Activated CD8-positive, alpha-beta T cell treated with anti-CD3 and anti-CD28 coated beads, Interleukin-2, amount 10 ng/mL, durations not matched to agents 7 days and 5 days (primary cell): Measurements from ENCODE around the gene USP36. TPM values are rescaled to one million over a fixed set of nuclear protein-coding genes. Genes with fewer than 3 reads are reported as not detected.

ENCODE experiments used
- ATAC-seq: fragments of 150-1000 bp; cut with Tn5 transposase; one replicate; pipeline ENCODE4 v1.10.0; 2021; ENCODE audit warnings: moderate library complexity
- CTCF ChIA-PET: fragments of 350-600 bp; sonication (Branson Sonifier 250); formaldehyde crosslinking; loops from one replicate; lab custom pipeline; 2021; ENCODE audit warnings: antibody characterized with exemption; lab: Charles Lee
- POLR2A ChIA-PET: fragments of 350-600 bp; sonication (Branson Sonifier 250); formaldehyde crosslinking; loops from one replicate; lab custom pipeline; 2021; ENCODE audit warnings: antibody characterized with exemption; lab: Charles Lee
- DNase-seq: peaks from one replicate; pipeline ENCODE4 v3.0.0-alpha.2; 2020
- H3K27ac Mint-ChIP-seq: one replicate; pipeline ENCODE4 v1.8.0; 2021; ENCODE audit warnings: mild to moderate bottlenecking, mixed read lengths
- H3K27me3 Mint-ChIP-seq: one replicate; pipeline ENCODE4 v1.8.0; 2021; ENCODE audit warnings: low read depth, mixed read lengths
- H3K36me3 Mint-ChIP-seq: one replicate; pipeline ENCODE4 v1.8.0; 2021; ENCODE audit warnings: low read depth, mixed read lengths
- H3K4me1 Mint-ChIP-seq: one replicate; pipeline ENCODE4 v1.8.0; 2021; ENCODE audit warnings: low read depth, mixed read lengths
- H3K4me3 Mint-ChIP-seq: one replicate; pipeline ENCODE4 v1.8.0; 2021; ENCODE audit warnings: mild to moderate bottlenecking, mixed read lengths
- H3K9me3 Mint-ChIP-seq: one replicate; pipeline ENCODE4 v1.8.0; 2022; ENCODE audit warnings: mixed read lengths; ENCODE audit not compliant: insufficient read depth
- total RNA-seq, 2 experiments: library from RNA; stranded (reverse); gene quantifications; one replicate each; pipeline ENCODE4 v1.2.3, GENCODE V29; 2021

USP36 gene
- total RNA-seq, 2 experiments from 2014 or later: 67.5 TPM

- no peak for DNase-seq
- peaks cover 78% of the 10 kb centered on the region for H3K36me3 Mint-ChIP-seq
- peaks cover 4% of the 10 kb centered on the region for H3K4me1 Mint-ChIP-seq
- ChIA-PET CTCF (interaction anchor here (0.7 kb wide), 1 partner anchor 33 kb away, joined by 3 read pairs; no protein-coding TSS in a partner anchor), POLR2A (interaction anchor here (1.0 kb wide), 1 partner anchor 52 kb away, joined by 3 read pairs; no protein-coding TSS in a partner anchor)
- H3K27ac Mint-ChIP-seq: no peak overlapping the region
- no peak overlapping the region for H3K4me3 Mint-ChIP-seq
- ATAC-seq: no peak
- H3K27me3 Mint-ChIP-seq: no peaks in the 10 kb centered on the region
- no peaks in the 10 kb centered on the region for H3K9me3 Mint-ChIP-seq
Measured at GRCh38 chr17:78832541-78832810, 8.1 kb downstream of the USP36 start.

- Mint-ChIP-seq H3K27ac (no peak overlapping the region), H3K9me3 (no peaks in the 10 kb centered on the region), H3K4me1 (no peaks in the 10 kb centered on the region), H3K27me3 (no peaks in the 10 kb centered on the region), H3K4me3 (no peak overlapping the region), H3K36me3 (peaks cover 77% of the 10 kb centered on the region)
- ChIA-PET CTCF (interaction anchor here (0.7 kb wide), 1 partner anchor 34 kb away, joined by 3 read pairs; no protein-coding TSS in a partner anchor), POLR2A (interaction anchor here (0.7 to 1.0 kb wide), 2 partner anchors 51 to 1667 kb away, joined by 3 to 6 read pairs; no protein-coding TSS in a partner anchor)
- DNase-seq (no peak), ATAC-seq (peak; percentile 25)
Measured at GRCh38 chr17:78831688-78832540, 8.7 kb downstream of the USP36 start.

- POLR2A ChIA-PET: no interaction called here
Measured at GRCh38 chr17:78829477-78829876, 11.1 kb downstream of the USP36 start.

GRCh38 chr17:78828470-78829185 lies 12.0 kb downstream of the USP36 start:
- ATAC-seq (no peak), DNase-seq (no peak)
- Mint-ChIP-seq H3K4me3 (no peak overlapping the region), H3K4me1 (peaks cover 8% of the 10 kb centered on the region), H3K27me3 (no peaks in the 10 kb centered on the region), H3K27ac (peak overlapping the region; percentile 10), H3K9me3 (no peaks in the 10 kb centered on the region), H3K36me3 (peaks cover 75% of the 10 kb centered on the region)
- POLR2A ChIA-PET: interaction anchor here (0.9 kb wide), 1 partner anchor 10 kb away, joined by 3 read pairs; no protein-coding TSS in a partner anchor
- CTCF ChIA-PET: interaction anchor here (1.6 kb wide), 1 partner anchor 9 kb away, joined by 10 read pairs; no protein-coding TSS in a partner anchor

More at GRCh38 chr17:78829477-78829876, 11.1 kb downstream of the USP36 start:
- Mint-ChIP-seq H3K36me3 (peaks cover 74% of the 10 kb centered on the region), H3K4me3 (no peak overlapping the region), H3K27ac (no peak overlapping the region), H3K9me3 (no peaks in the 10 kb centered on the region), H3K4me1 (peaks cover 5% of the 10 kb centered on the region), H3K27me3 (no peaks in the 10 kb centered on the region)
- no peak for ATAC-seq
- CTCF ChIA-PET: no interaction called here
- DNase-seq: no peak

GRCh38 chr17:78826836-78827509 lies 13.6 kb downstream of the USP36 start:
- peak overlapping the region; percentile 16 for H3K27ac Mint-ChIP-seq
- POLR2A ChIA-PET: interaction anchor here (1.4 kb wide), 1 partner anchor 15 kb away, joined by 3 read pairs; no protein-coding TSS in a partner anchor
- ATAC-seq: no peak

GRCh38 chr17:78826421-78826820 lies 14.2 kb downstream of the USP36 start:
- no peaks in the 10 kb centered on the region for H3K27me3 Mint-ChIP-seq
- no peaks in the 10 kb centered on the region for H3K9me3 Mint-ChIP-seq
- H3K4me3 Mint-ChIP-seq: no peak overlapping the region
- no peak for DNase-seq
- ATAC-seq: no peak
- H3K27ac Mint-ChIP-seq: no peak overlapping the region
- peaks cover 76% of the 10 kb centered on the region for H3K36me3 Mint-ChIP-seq
- ChIA-PET POLR2A (interaction anchor here (1.4 kb wide), 1 partner anchor 15 kb away, joined by 3 read pairs; no protein-coding TSS in a partner anchor), CTCF (no interaction called here)
- peaks cover 22% of the 10 kb centered on the region for H3K4me1 Mint-ChIP-seq

More at GRCh38 chr17:78826836-78827509, 13.6 kb downstream of the USP36 start:
- no peak for DNase-seq
- CTCF ChIA-PET: interaction anchor here (1.6 kb wide), 1 partner anchor 8 kb away, joined by 10 read pairs; no protein-coding TSS in a partner anchor
- no peaks in the 10 kb centered on the region for H3K27me3 Mint-ChIP-seq
- H3K4me1 Mint-ChIP-seq: peaks cover 20% of the 10 kb centered on the region
- H3K9me3 Mint-ChIP-seq: no peaks in the 10 kb centered on the region
- H3K4me3 Mint-ChIP-seq: no peak overlapping the region
- peaks cover 76% of the 10 kb centered on the region for H3K36me3 Mint-ChIP-seq

GRCh38 chr17:78825696-78826095 lies 14.9 kb downstream of the USP36 start:
- Mint-ChIP-seq H3K4me3 (no peak overlapping the region), H3K4me1 (peaks cover 27% of the 10 kb centered on the region), H3K36me3 (peaks cover 78% of the 10 kb centered on the region), H3K27me3 (no peaks in the 10 kb centered on the region), H3K27ac (peak overlapping the region; percentile 41), H3K9me3 (no peaks in the 10 kb centered on the region)
- DNase-seq (no peak), ATAC-seq (no peak)
- POLR2A ChIA-PET: interaction anchor here (1.4 kb wide), 1 partner anchor 16 kb away, joined by 3 read pairs; no protein-coding TSS in a partner anchor
- CTCF ChIA-PET: no interaction called here

GRCh38 chr17:78824240-78824639 lies 16.4 kb downstream of the USP36 start:
- POLR2A ChIA-PET: interaction anchor here (0.6 kb wide), 1 partner anchor 92 kb away, joined by 3 read pairs; no protein-coding TSS in a partner anchor

GRCh38 chr17:78823282-78824046 lies 17.1 kb downstream of the USP36 start:
- POLR2A ChIA-PET: interaction anchor here (1.3 kb wide), 1 partner anchor 14 kb away, joined by 3 read pairs; no protein-coding TSS in a partner anchor
- CTCF ChIA-PET: no interaction called here
- ATAC-seq (no peak), DNase-seq (no peak)
- Mint-ChIP-seq H3K36me3 (peaks cover 85% of the 10 kb centered on the region), H3K27me3 (no peaks in the 10 kb centered on the region), H3K4me3 (no peak overlapping the region), H3K9me3 (no peaks in the 10 kb centered on the region), H3K27ac (peak overlapping the region; percentile 83), H3K4me1 (peaks cover 48% of the 10 kb centered on the region)

More at GRCh38 chr17:78824240-78824639, 16.4 kb downstream of the USP36 start:
- H3K4me1 Mint-ChIP-seq: peaks cover 40% of the 10 kb centered on the region
- ATAC-seq (no peak), DNase-seq (no peak)
- H3K9me3 Mint-ChIP-seq: no peaks in the 10 kb centered on the region
- CTCF ChIA-PET: no interaction called here
- no peak overlapping the region for H3K4me3 Mint-ChIP-seq
- H3K36me3 Mint-ChIP-seq: peaks cover 83% of the 10 kb centered on the region
- H3K27ac Mint-ChIP-seq: peak overlapping the region; percentile 54
- H3K27me3 Mint-ChIP-seq: no peaks in the 10 kb centered on the region

GRCh38 chr17:78822552-78822951 lies 18.1 kb downstream of the USP36 start:
- POLR2A ChIA-PET: interaction anchor here (1.3 kb wide), 1 partner anchor 15 kb away, joined by 3 read pairs; no protein-coding TSS in a partner anchor
- H3K4me1 Mint-ChIP-seq: peaks cover 57% of the 10 kb centered on the region
- no peaks in the 10 kb centered on the region for H3K27me3 Mint-ChIP-seq
- H3K36me3 Mint-ChIP-seq: peaks cover 78% of the 10 kb centered on the region
- H3K4me3 Mint-ChIP-seq: no peak overlapping the region
- H3K9me3 Mint-ChIP-seq: no peaks in the 10 kb centered on the region
- peak overlapping the region; percentile 83 for H3K27ac Mint-ChIP-seq
- CTCF ChIA-PET: no interaction called here
- DNase-seq (no peak), ATAC-seq (no peak)
